Endothelial cell of umbilical vein (primary cell): ENCODE results near the gene ADAM8. TPM values are rescaled to one million over a fixed set of nuclear protein-coding genes. Genes with fewer than 3 reads are reported as not detected.

Experiments
- BruUV-seq: library from RNA; stranded (reverse); fragments of 400-500 nt; replicated peaks from 2 replicates; lab custom pipeline; 2021; lab: Mats Ljungman, UMichigan
- CTCF ChIA-PET: fragments of 300-600, 350-600 bp; sonication (Branson Sonifier 250); formaldehyde crosslinking; loops from one replicate; lab custom pipeline; 2021; ENCODE audit warnings: antibody characterized with exemption, inconsistent platforms; lab: Charles Lee
- POLR2A ChIA-PET: fragments of 300-600, 350-600 bp; sonication (Branson Sonifier 250); formaldehyde crosslinking; loops from one replicate; lab custom pipeline; 2021; ENCODE audit warnings: antibody characterized with exemption, inconsistent platforms; lab: Charles Lee
- DNase-seq: peaks from one replicate; pipeline ENCODE4 v3.0.0-alpha.2; 2011; ENCODE audit warnings: low read depth, low spot score
- FAIRE-seq: peaks from 2 replicates; lab custom pipeline; 2011; peaks lifted over from hg19 to GRCh38; lab: Jason Lieb, UNC
- H2AFZ ChIP-seq: 2 replicates; pipeline ENCODE4 v1.6.0; 2012; ENCODE audit warnings: low read depth, low read length, control low read depth, inconsistent platforms
- H3K27ac ChIP-seq: 2 replicates; pipeline ENCODE4 v1.5.1; 2011; ENCODE audit warnings: low read depth, mild to moderate bottlenecking, control low read depth, low read length, moderate library complexity; ENCODE audit not compliant: insufficient read depth
- H3K27me3 ChIP-seq, 2 experiments: 2 replicates each; pipeline versions ENCODE4 v1.6.0 to v1.6.1; 2011; ENCODE audit warnings: low read length in 2 of 2, mixed read lengths in 1 of 2; ENCODE audit not compliant: control insufficient read depth in 2 of 2, insufficient read depth in 2 of 2
- H3K36me3 ChIP-seq, 2 experiments: 2 replicates in 1 of 2; 3 replicates in 1 of 2; pipeline ENCODE4 v1.5.1; 2011; ENCODE audit warnings: low read length in 2 of 2, mild to moderate bottlenecking in 1 of 2, moderate library complexity in 1 of 2; ENCODE audit not compliant: control insufficient read depth in 2 of 2, insufficient read depth in 2 of 2; ENCODE audit errors: extremely low read depth in 1 of 2
- H3K4me1 ChIP-seq: 3 replicates; pipeline ENCODE4 v1.5.1; 2011; ENCODE audit warnings: mild to moderate bottlenecking, low read length; ENCODE audit not compliant: control insufficient read depth, insufficient read depth; ENCODE audit errors: extremely low read depth
- H3K4me2 ChIP-seq: 2 replicates; pipeline ENCODE4 v1.6.1; 2011; ENCODE audit warnings: low read length, control low read depth, mixed read lengths; ENCODE audit not compliant: insufficient read depth
- H3K4me3 ChIP-seq, 3 experiments: fragments of 200-600 bp in 1 of 3; sonication (generic), shearing (Covaris generic) in 1 of 3; replicated peaks in 1 of 3; 2 replicates each; pipeline ENCODE4 v1.5.1; 2011 to 2016; ENCODE audit warnings: control low read depth in 3 of 3, low read length in 3 of 3, mild to moderate bottlenecking in 2 of 3, inconsistent platforms in 1 of 3, low read depth in 1 of 3, moderate library complexity in 1 of 3; ENCODE audit not compliant: insufficient read depth in 1 of 3
- H3K79me2 ChIP-seq: 2 replicates; pipeline ENCODE4 v1.6.0; 2012; ENCODE audit warnings: low read length, inconsistent platforms; ENCODE audit not compliant: control insufficient read depth, insufficient read depth
- H3K9ac ChIP-seq: replicated peaks from 2 replicates; pipeline ENCODE3; 2011; ENCODE audit warnings: low read length, control low read depth; ENCODE audit not compliant: insufficient read depth; ENCODE audit errors: extremely low read depth
- H3K9me1 ChIP-seq: replicated peaks from 3 replicates; pipeline ENCODE4 v1.6.0; 2011; ENCODE audit warnings: mild to moderate bottlenecking, low read length; ENCODE audit not compliant: control insufficient read depth, insufficient read depth; ENCODE audit errors: extremely low read depth
- H3K9me3 ChIP-seq: replicated peaks from 2 replicates; pipeline ENCODE4 v1.5.1; 2012; ENCODE audit warnings: low read length, inconsistent platforms; ENCODE audit not compliant: control insufficient read depth, insufficient read depth
- H4K20me1 ChIP-seq: replicated peaks from 2 replicates; pipeline ENCODE3; 2011; ENCODE audit warnings: mild to moderate bottlenecking, low read length; ENCODE audit not compliant: control insufficient read depth, insufficient read depth; ENCODE audit errors: extremely low read depth
- EZH2 ChIP-seq: IDR thresholded peaks from 2 replicates; pipeline ENCODE4 v1.6.1; 2012; ENCODE audit warnings: borderline replicate concordance, low read depth, mild to moderate bottlenecking, moderate library complexity, low read length, inconsistent platforms; ENCODE audit not compliant: severe bottlenecking
- FOS ChIP-seq: IDR thresholded peaks from 2 replicates; pipeline ENCODE4 v1.6.1; 2011; ENCODE audit warnings: mild to moderate bottlenecking, low read length, moderate library complexity, borderline replicate concordance; ENCODE audit not compliant: insufficient read depth
- JUN ChIP-seq: IDR thresholded peaks from 2 replicates; pipeline ENCODE4 v1.6.1; 2011; ENCODE audit warnings: borderline replicate concordance, low read depth; ENCODE audit not compliant: insufficient read length, insufficient read depth
- MAX ChIP-seq: IDR thresholded peaks from 2 replicates; pipeline ENCODE4 v1.6.1; 2011; ENCODE audit not compliant: insufficient read depth, insufficient read length
- POLR2A ChIP-seq: IDR thresholded peaks from 2 replicates; pipeline ENCODE4 v1.6.1; 2012; ENCODE audit warnings: low read depth, mild to moderate bottlenecking, control low read depth, low read length
- POLR2AphosphoS5 ChIP-seq: IDR thresholded peaks from 2 replicates; pipeline ENCODE4 v1.6.1; 2012; ENCODE audit warnings: low read depth, mild to moderate bottlenecking, control low read depth, low read length, moderate library complexity; ENCODE audit not compliant: insufficient read depth
- dilution Hi-C: fragments of 300-500 bp; cut with MboI; formaldehyde crosslinking; loops from one replicate; pipeline ENCODE4 v1.15.0; 2019; ENCODE audit warnings: low sequenced_read_pairs; ENCODE audit not compliant: extremely low pct_ligation_motif_present
- intact Hi-C: fragments of 100-400 bp; cut with micrococcal nuclease; formaldehyde crosslinking; loops from one replicate; pipeline ENCODE4 v1.10.0; 2022
- polyA plus RNA-seq, 4 experiments: library from polyadenylated mRNA; depleted of rRNA in 3 of 4; stranded (reverse) in 3 of 4; unstranded in 1 of 4; fragments of >200 nt; gene quantifications; 2 replicates each; pipeline versions ENCODE4 v1.2.1 to v1.2.3, GENCODE V29; 2011 to 2012; ENCODE audit warnings: missing spikeins in 1 of 4
- total RNA-seq: library from RNA; stranded (reverse); gene quantifications from 2 replicates; pipeline ENCODE4 v1.2.3, GENCODE V29; 2021
- TF ChIP-seq, protein P1 (sequence below), 2 donors: IDR thresholded peaks; 1 replicate in 1 of 2; 2 replicates in 1 of 2; pipeline ENCODE4 v1.5.1; 2011; ENCODE audit warnings: low read length in 2 of 2, mild to moderate bottlenecking in 2 of 2, moderate library complexity in 2 of 2, control low read depth in 1 of 2, inconsistent platforms in 1 of 2, low read depth in 1 of 2; ENCODE audit not compliant: insufficient read depth in 1 of 2; ENCODE audit errors: extremely low read depth in 1 of 2

The ADAM8 gene
- total and polyA plus RNA-seq, 2 donors (not counting 3 experiments of a cell fraction or from before 2014, with no cell fraction given), result 0.51 to 0.55 TPM

DNA sequence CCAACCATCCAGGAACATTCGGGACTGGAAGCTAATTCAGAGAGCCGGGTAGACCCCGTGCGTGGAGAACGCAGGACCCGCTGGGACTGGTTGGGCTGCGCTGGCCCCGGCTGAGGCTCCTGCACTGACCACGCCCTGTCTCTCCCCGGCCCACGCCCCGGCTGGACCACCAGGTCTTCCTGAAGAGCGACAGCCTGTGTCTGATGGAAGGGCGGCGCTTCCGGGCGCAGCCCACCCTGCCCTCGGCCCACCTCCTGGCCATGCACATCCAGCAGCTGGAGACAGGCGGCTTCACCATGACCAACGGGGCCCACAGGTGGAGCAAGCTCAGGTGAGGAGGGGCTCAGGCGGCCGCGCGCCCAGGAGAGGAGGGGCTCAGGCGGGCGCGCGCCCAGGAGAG, 56.9 kb downstream of the ADAM8 start:
- dilution Hi-C loops, result no loop called here
- intact Hi-C loops, result no loop called here
- H3K9me1 ChIP-seq, result no peaks in the 10 kb centered on the region
- FAIRE-seq (no peak), DNase-seq (no peak)
- H2AFZ ChIP-seq, result no peak overlapping the region
- H4K20me1 ChIP-seq, result no peaks in the 10 kb centered on the region
- no TSS peak for BruUV-seq
- H3K9me3 ChIP-seq, result no peaks in the 10 kb centered on the region
- ChIA-PET POLR2A (no interaction called here), CTCF (no interaction called here)
- H3K27me3 ChIP-seq, result no peaks in the 10 kb centered on the region
- TF ChIP-seq MAX (no peak), EZH2 (no peak), FOS (no peak), JUN (no peak)
- H3K27ac ChIP-seq, result no peak overlapping the region
- H3K4me1 ChIP-seq, result no peaks in the 10 kb centered on the region
- H3K36me3 ChIP-seq, result no peaks in the 10 kb centered on the region
- no peak overlapping the region for H3K9ac ChIP-seq
- no peaks in the 10 kb centered on the region for H3K79me2 ChIP-seq
- H3K4me2 ChIP-seq, result no peak overlapping the region
- H3K4me3 ChIP-seq, result no peak overlapping the region

GRCh38 chr10:133218891-133219290, 57.8 kb downstream of the ADAM8 start:
- Histone ChIP-seq H3K4me2 (no peak overlapping the region), H3K27ac (no peak overlapping the region), H3K9me1 (no peaks in the 10 kb centered on the region), H4K20me1 (no peaks in the 10 kb centered on the region), H3K9ac (no peak overlapping the region), H3K27me3 (no peaks in the 10 kb centered on the region), H3K4me1 (no peaks in the 10 kb centered on the region), H3K79me2 (no peaks in the 10 kb centered on the region), H3K9me3 (no peaks in the 10 kb centered on the region), H3K4me3 (no peak overlapping the region), H3K36me3 (no peaks in the 10 kb centered on the region), H2AFZ (no peak overlapping the region)
- no TSS peak for BruUV-seq
- no peak for FAIRE-seq
- DNase-seq, result no peak
- ChIA-PET POLR2A (no interaction called here), CTCF (no interaction called here)
- TF ChIP-seq POLR2AphosphoS5, result no peak
- TF ChIP-seq MAX, result no peak
- TF ChIP-seq POLR2A, result no peak
- no peak for TF ChIP-seq EZH2
- TF ChIP-seq, protein P1, sequence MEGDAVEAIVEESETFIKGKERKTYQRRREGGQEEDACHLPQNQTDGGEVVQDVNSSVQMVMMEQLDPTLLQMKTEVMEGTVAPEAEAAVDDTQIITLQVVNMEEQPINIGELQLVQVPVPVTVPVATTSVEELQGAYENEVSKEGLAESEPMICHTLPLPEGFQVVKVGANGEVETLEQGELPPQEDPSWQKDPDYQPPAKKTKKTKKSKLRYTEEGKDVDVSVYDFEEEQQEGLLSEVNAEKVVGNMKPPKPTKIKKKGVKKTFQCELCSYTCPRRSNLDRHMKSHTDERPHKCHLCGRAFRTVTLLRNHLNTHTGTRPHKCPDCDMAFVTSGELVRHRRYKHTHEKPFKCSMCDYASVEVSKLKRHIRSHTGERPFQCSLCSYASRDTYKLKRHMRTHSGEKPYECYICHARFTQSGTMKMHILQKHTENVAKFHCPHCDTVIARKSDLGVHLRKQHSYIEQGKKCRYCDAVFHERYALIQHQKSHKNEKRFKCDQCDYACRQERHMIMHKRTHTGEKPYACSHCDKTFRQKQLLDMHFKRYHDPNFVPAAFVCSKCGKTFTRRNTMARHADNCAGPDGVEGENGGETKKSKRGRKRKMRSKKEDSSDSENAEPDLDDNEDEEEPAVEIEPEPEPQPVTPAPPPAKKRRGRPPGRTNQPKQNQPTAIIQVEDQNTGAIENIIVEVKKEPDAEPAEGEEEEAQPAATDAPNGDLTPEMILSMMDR (IDR thresholded peaks at IDR 0.05; ENCODE audit: extremely low read depth in 1 of 2, insufficient read depth in 1 of 2, low read depth in 1 of 2, low read length in 2 of 2), result no peak
- no peak for TF ChIP-seq FOS
- intact Hi-C loops, result no loop called here
- dilution Hi-C loops, result no loop called here
